KG1 (cell line): ENCODE measurements around the gene EGFLAM.

Source experiments
- DNase-seq: peaks from one replicate; lab custom pipeline; 2025; lab: John Stamatoyannopoulos, UW

Gene EGFLAM

GRCh38 chr5:38471709-38472108 lies 213.3 kb downstream of the EGFLAM start:
- no peak for DNase-seq

GRCh38 chr5:38472541-38472940 lies 214.2 kb downstream of the EGFLAM start:
- DNase-seq: no peak

- DNase-seq: no peak
Observed at GRCh38 chr5:38473008-38473407, 214.6 kb downstream of the EGFLAM start.

GRCh38 chr5:38478166-38478565 lies 219.8 kb downstream of the EGFLAM start:
- no peak for DNase-seq

GRCh38 chr5:38478878-38479277 lies 220.5 kb downstream of the EGFLAM start:
- DNase-seq: no peak

- no peak for DNase-seq
Observed at GRCh38 chr5:38479315-38479904, 221.1 kb downstream of the EGFLAM start.

GRCh38 chr5:38483805-38484398 lies 225.5 kb downstream of the EGFLAM start:
- DNase-seq: no peak

GRCh38 chr5:38494175-38494574 lies 235.8 kb downstream of the EGFLAM start:
- DNase-seq: no peak

- DNase-seq: no peak
Observed at GRCh38 chr5:38494763-38495162, 236.4 kb downstream of the EGFLAM start.

- no peak for DNase-seq
Observed at GRCh38 chr5:38497946-38498345, 239.6 kb downstream of the EGFLAM start.

- DNase-seq: no peak
Observed at GRCh38 chr5:38500573-38501260, 242.4 kb downstream of the EGFLAM start.

GRCh38 chr5:38506302-38506701 lies 247.9 kb downstream of the EGFLAM start:
- DNase-seq: no peak

GRCh38 chr5:38509185-38509584 lies 250.8 kb downstream of the EGFLAM start:
- no peak for DNase-seq
